ENCODE results near the gene CBX4. TPM values are rescaled to one million over a fixed set of nuclear protein-coding genes. Genes with fewer than 3 reads are reported as not detected.

The CBX4 gene
- total and polyA plus RNA-seq, 2 of the 13 experiments (the other 11 are each of a cell fraction or from before 2014, with no cell fraction given): 25.8 to 50.8 TPM

- Histone ChIP-seq H3K4me3 (replicated peaks in 1 of 3; ENCODE audit: insufficient read depth in 1 of 3, low read depth in 2 of 3, low read length in 3 of 3) (no peak overlapping the region), H4K20me1 (ENCODE audit: insufficient read depth, low read length) (no peaks in the 10 kb centered on the region), H2AFZ (ENCODE audit: low read length) (no peak overlapping the region), H3K27me3 (ENCODE audit: control insufficient read depth in 1 of 2, insufficient read depth in 2 of 2, low read length in 2 of 2) (peaks cover 4 to 6% of the 10 kb centered on the region in 2 experiments; a peak in 3 of 5 replicates), H3K79me2 (ENCODE audit: insufficient read depth, low read length) (no peaks in the 10 kb centered on the region), H3K4me2 (ENCODE audit: low read depth, low read length) (no peak overlapping the region), H3K9ac (ENCODE audit: insufficient read depth, low read depth, low read length) (no peak overlapping the region), H3K27ac (ENCODE audit: extremely low read length, insufficient read depth, low read length) (no peak overlapping the region), H3K9me3 (ENCODE audit: low read length) (no peaks in the 10 kb centered on the region), H3K36me3 (replicated peaks in 1 of 2; ENCODE audit: control insufficient read depth in 1 of 2, insufficient read depth in 2 of 2, low read length in 2 of 2) (no peaks in the 10 kb centered on the region), H3K4me1 (ENCODE audit: insufficient read depth, low read length) (peaks cover 90% of the 10 kb centered on the region)
- 0 out of 2 replicates have a peak, but pooled peaks have one; percentile 34 for TF ChIP-seq ZNF709 (CRISPR knock-in tag; IDR thresholded peaks at IDR 0.05)
- TF ChIP-seq ZNF30 (CRISPR knock-in tag; IDR thresholded peaks at IDR 0.05): 0 out of 2 replicates have a peak, but pooled peaks have one; percentile 29
- no peak for TF ChIP-seq ZSCAN20 (CRISPR knock-in tag; IDR thresholded peaks at IDR 0.05; ENCODE audit: borderline replicate concordance)
- 62% methylated on average over 11 of the region's 11 CpGs for WGBS (ENCODE audit: low lambda C conversion rate)
- FAIRE-seq: no peak
- in situ Hi-C loops (cut with HindIII; ENCODE audit: extremely low pct_ligation_motif_present, low pct_unique_long_range_greater_than_20kb) (no loop called here), intact Hi-C loops (cut with micrococcal nuclease; ENCODE audit: unreplicated experiment) (no loop called here)
- no peak for ATAC-seq
- ChIA-PET CTCF (ENCODE audit: low intra/inter-chr PET ratio, low total read pairs) (no interaction called here), POLR2A (interaction anchor here (0.6 to 3.2 kb wide), 4 partner anchors 12 to 135 kb away, joined by 3 to 32 read pairs (median 6); partner anchors contain the start of genes CBX4 and CBX8)
- DNase-seq (ENCODE audit: low spot score): no peak
- no TSS peak for BruUV-seq (replicated peaks)
Observed at GRCh38 chr17:79851461-79851817, 12.2 kb upstream of the CBX4 start.

- intact Hi-C loops (cut with micrococcal nuclease; ENCODE audit: unreplicated experiment): no loop called here
- TF ChIP-seq UBTF (CRISPR knock-in tag; IDR thresholded peaks at IDR 0.05) (0 out of 2 replicates have a peak, but pooled peaks have one; percentile 15), ZMYM3 (CRISPR knock-in tag; IDR thresholded peaks at IDR 0.05) (peak; percentile 55; the same call in 1 of the 2 replicates), ZNF350 (CRISPR knock-in tag; IDR thresholded peaks at IDR 0.05; ENCODE audit: borderline replicate concordance, low read depth) (peak; percentile 21; the same call in 1 of the 2 replicates), ZFAT (CRISPR knock-in tag; conservative IDR thresholded peaks at IDR 0.05) (no peak), EEA1 (CRISPR knock-in tag; IDR thresholded peaks at IDR 0.05; ENCODE audit: borderline replicate concordance) (0 out of 2 replicates have a peak, but pooled peaks have one; percentile 52), ZNF772 (CRISPR knock-in tag; IDR thresholded peaks at IDR 0.05) (peak; percentile 10; the same call in 1 of the 2 replicates), ZSCAN22 (CRISPR knock-in tag; IDR thresholded peaks at IDR 0.05) (no peak), ZBTB10 (CRISPR knock-in tag; IDR thresholded peaks at IDR 0.05; ENCODE audit: borderline replicate concordance) (peak; percentile 21; the same call in 1 of the 2 replicates)
Observed at GRCh38 chr17:79850571-79851460, 11.6 kb upstream of the CBX4 start.

More at GRCh38 chr17:79850571-79851460, 11.6 kb upstream of the CBX4 start:
- Histone ChIP-seq H3K4me2 (ENCODE audit: low read depth, low read length) (no peak overlapping the region), H2AFZ (ENCODE audit: low read length) (no peak overlapping the region), H3K27ac (ENCODE audit: extremely low read length, insufficient read depth, low read length) (no peak overlapping the region), H3K9ac (ENCODE audit: insufficient read depth, low read depth, low read length) (no peak overlapping the region), H3K36me3 (replicated peaks in 1 of 2; ENCODE audit: control insufficient read depth in 1 of 2, insufficient read depth in 2 of 2, low read length in 2 of 2) (no peaks in the 10 kb centered on the region), H4K20me1 (ENCODE audit: insufficient read depth, low read length) (no peaks in the 10 kb centered on the region), H3K9me3 (ENCODE audit: low read length) (no peaks in the 10 kb centered on the region), H3K4me1 (ENCODE audit: insufficient read depth, low read length) (peaks cover 90% of the 10 kb centered on the region), H3K27me3 (ENCODE audit: control insufficient read depth in 1 of 2, insufficient read depth in 2 of 2, low read length in 2 of 2) (peaks cover under 1% of the 10 kb centered on the region in 2 experiments; a peak in 1 of 5 replicates), H3K4me3 (replicated peaks in 1 of 3; ENCODE audit: insufficient read depth in 1 of 3, low read depth in 2 of 3, low read length in 3 of 3) (no peak overlapping the region), H3K79me2 (ENCODE audit: insufficient read depth, low read length) (no peaks in the 10 kb centered on the region)
- no TSS peak for BruUV-seq (replicated peaks)
- ChIA-PET CTCF (ENCODE audit: low intra/inter-chr PET ratio, low total read pairs) (no interaction called here), POLR2A (interaction anchor here (1.0 to 3.2 kb wide), 13 partner anchors 9 to 143 kb away, joined by 3 to 32 read pairs (median 4); partner anchors contain the start of genes CBX4 and CBX8)
- ATAC-seq (no peak), DNase-seq (ENCODE audit: low spot score) (no peak), FAIRE-seq (no peak)
- in situ Hi-C loops (cut with HindIII; ENCODE audit: extremely low pct_ligation_motif_present, low pct_unique_long_range_greater_than_20kb): no loop called here
- 56% methylated on average over 18 of the region's 18 CpGs for WGBS (ENCODE audit: low lambda C conversion rate)
